Gastrocnemius medialis (tissue), 4 donors: Measurements from ENCODE around the gene NIPBL.

Source experiments
- CTCF ChIP-seq, 5 experiments: fragments of 450-650 bp in 3 of 5; fragments of 200-600 bp in 2 of 5; sonication (generic) in 2 of 5; IDR thresholded peaks in 4 of 5; conservative IDR thresholded peaks in 1 of 5; 1 replicate in 4 of 5; 2 replicates in 1 of 5; pipeline ENCODE4 v1.5.1; 2016 to 2019; ENCODE audit warnings: antibody characterized with exemption in 5 of 5, mild to moderate bottlenecking in 3 of 5, moderate library complexity in 3 of 5
- POLR2A ChIP-seq, 2 donors: fragments of 450-650 bp; IDR thresholded peaks; one replicate each; pipeline ENCODE4 v1.6.1; 2017; ENCODE audit warnings: antibody characterized with exemption in 2 of 2, mild to moderate bottlenecking in 2 of 2, moderate library complexity in 2 of 2

- TF ChIP-seq POLR2A (IDR thresholded peaks at IDR 0.05) (no peak), CTCF (IDR thresholded peaks at IDR 0.05 in 4 of 5, conservative IDR thresholded peaks at IDR 0.05 in 1 of 5) (no peak)
Measured at GRCh38 chr5:36877667-36878391, 1.3 kb downstream of the NIPBL start.
